HepG2 (cell line): ENCODE data around the gene FAM114A1. TPM values are rescaled to one million over a fixed set of nuclear protein-coding genes. Genes with fewer than 3 reads are reported as not detected.

Experiments used
- AGO1 ChIP-seq: fragments of 200-400 bp; formaldehyde crosslinking; IDR thresholded peaks from 2 replicates; pipeline ENCODE4 v1.6.1; 2017; ENCODE audit warnings: mild to moderate bottlenecking, low read depth, low read length, moderate library complexity; ENCODE audit not compliant: poor library complexity, severe bottlenecking
- ARID2 ChIP-seq: sonication (generic); formaldehyde crosslinking; IDR thresholded peaks from 2 replicates; pipeline ENCODE4 v1.8.1; 2022; ENCODE audit warnings: mild to moderate bottlenecking, missing genetic modification reagents, borderline replicate concordance
- CREB3 ChIP-seq: sonication (generic); formaldehyde crosslinking; IDR thresholded peaks from 2 replicates; pipeline ENCODE4 v1.5.0; 2020; ENCODE audit warnings: missing genetic modification reagents
- FOSL1 ChIP-seq: sonication (generic); formaldehyde crosslinking; IDR thresholded peaks from 2 replicates; pipeline ENCODE4 v1.9.0; 2021; ENCODE audit warnings: missing genetic modification reagents, borderline replicate concordance
- FOXA3 ChIP-seq: IDR thresholded peaks from 2 replicates; pipeline ENCODE4 v1.6.1; 2016; ENCODE audit warnings: missing genetic modification reagents, missing compliant biosample characterization
- NFKB2 ChIP-seq: sonication (generic); formaldehyde crosslinking; IDR thresholded peaks from 2 replicates; pipeline ENCODE4 v1.4.0; 2020; ENCODE audit warnings: missing genetic modification reagents, borderline replicate concordance
- NRL ChIP-seq: sonication (generic); formaldehyde crosslinking; IDR thresholded peaks from 2 replicates; pipeline ENCODE4 v1.5.0; 2020; ENCODE audit warnings: missing genetic modification reagents, mild to moderate bottlenecking, moderate library complexity, borderline replicate concordance
- PAX8 ChIP-seq: sonication (generic); formaldehyde crosslinking; IDR thresholded peaks from 2 replicates; pipeline ENCODE4 v1.8.0; 2022; ENCODE audit warnings: mild to moderate bottlenecking, missing genetic modification reagents, borderline replicate concordance
- PRDM15 ChIP-seq: sonication (generic); formaldehyde crosslinking; IDR thresholded peaks from 2 replicates; pipeline ENCODE4 v1.4.0; 2020; ENCODE audit warnings: missing genetic modification reagents
- SP5 ChIP-seq: IDR thresholded peaks from 2 replicates; pipeline ENCODE4 v1.6.1; 2016; ENCODE audit warnings: low read depth, borderline replicate concordance
- ZBTB1 ChIP-seq: sonication (generic); formaldehyde crosslinking; IDR thresholded peaks from 2 replicates; pipeline ENCODE4 v1.4.0; 2020; ENCODE audit warnings: missing genetic modification reagents, borderline replicate concordance
- ZBTB3 ChIP-seq: sonication (generic); formaldehyde crosslinking; IDR thresholded peaks from 2 replicates; pipeline ENCODE4 v1.4.0; 2020; ENCODE audit warnings: low read depth, mild to moderate bottlenecking, moderate library complexity, missing genetic modification reagents, borderline replicate concordance
- ZBTB44 ChIP-seq: sonication (generic); formaldehyde crosslinking; IDR thresholded peaks from 2 replicates; pipeline ENCODE4 v1.4.0; 2020; ENCODE audit warnings: missing genetic modification reagents
- ZNF180 ChIP-seq: sonication (generic); formaldehyde crosslinking; IDR thresholded peaks from 2 replicates; pipeline ENCODE4 v1.4.0; 2020; ENCODE audit warnings: low read depth, missing genetic modification reagents, borderline replicate concordance
- ZNF670 ChIP-seq: sonication (generic); formaldehyde crosslinking; IDR thresholded peaks from 2 replicates; pipeline ENCODE4 v1.8.0; 2022; ENCODE audit warnings: mild to moderate bottlenecking, missing genetic modification reagents, borderline replicate concordance
- ZNF766 ChIP-seq: sonication (generic); formaldehyde crosslinking; IDR thresholded peaks from 2 replicates; pipeline ENCODE4 v1.5.0; 2020; ENCODE audit warnings: missing genetic modification reagents, borderline replicate concordance
- polyA plus RNA-seq, 8 experiments: library from polyadenylated mRNA; depleted of rRNA in 3 of 8; stranded (reverse) in 7 of 8; unstranded in 1 of 8; fragments of >200 nt; fragmentation: Illumina TruSeq in 4 of 8; extraction: Trizol in 4 of 8; gene quantifications; 2 replicates each; pipeline versions ENCODE4 v1.2.1 to v1.2.3, GENCODE V29; 2011 to 2016; ENCODE audit warnings: low read depth in 4 of 8, missing spikeins in 1 of 8, mixed read lengths in 1 of 8; ENCODE audit not compliant: insufficient read depth in 1 of 8
- total RNA-seq, 5 experiments: library from RNA; depleted of rRNA; stranded (reverse); fragments of >200 nt; fragmentation: Illumina TruSeq; extraction: Trizol; gene quantifications; 2 replicates each; pipeline ENCODE4 v1.2.3, GENCODE V29; 2016; ENCODE audit warnings: low read depth in 1 of 5
- TF ChIP-seq, protein P1 (sequence below): IDR thresholded peaks from 2 replicates; pipeline ENCODE4 v1.6.1; 2016; ENCODE audit warnings: mild to moderate bottlenecking

Gene FAM114A1
- total and polyA plus RNA-seq, 2 of the 13 experiments (the other 11 are each of a cell fraction or from before 2014, with no cell fraction given), result 61.0 to 76.9 TPM

GRCh38 chr4:38868059-38868960 lies 704 bp downstream of the FAM114A1 start (continued):
- TF ChIP-seq ZBTB3 (CRISPR knock-in tag) (no peak), SP5 (0 out of 2 replicates have a peak, but pooled peaks have one; percentile 38), ZBTB1 (CRISPR knock-in tag) (no peak), ZNF180 (CRISPR knock-in tag) (no peak), PAX8 (CRISPR knock-in tag) (peak; percentile 85; the same call in 1 of the 2 replicates), FOSL1 (CRISPR knock-in tag) (no peak), NFKB2 (CRISPR knock-in tag) (0 out of 2 replicates have a peak, but pooled peaks have one; percentile 65), AGO1 (peak; percentile 28), NRL (CRISPR knock-in tag) (no peak; the same call in 1 of the 2 replicates), PRDM15 (no peak), CREB3 (CRISPR knock-in tag) (no peak), FOXA3 (CRISPR knock-in tag) (no peak), ZNF670 (CRISPR knock-in tag) (no peak), ZNF766 (no peak), ZBTB44 (CRISPR knock-in tag) (peak; percentile 38; the same call in 1 of the 2 replicates), ARID2 (CRISPR knock-in tag) (no peak)
- TF ChIP-seq, protein P1, sequence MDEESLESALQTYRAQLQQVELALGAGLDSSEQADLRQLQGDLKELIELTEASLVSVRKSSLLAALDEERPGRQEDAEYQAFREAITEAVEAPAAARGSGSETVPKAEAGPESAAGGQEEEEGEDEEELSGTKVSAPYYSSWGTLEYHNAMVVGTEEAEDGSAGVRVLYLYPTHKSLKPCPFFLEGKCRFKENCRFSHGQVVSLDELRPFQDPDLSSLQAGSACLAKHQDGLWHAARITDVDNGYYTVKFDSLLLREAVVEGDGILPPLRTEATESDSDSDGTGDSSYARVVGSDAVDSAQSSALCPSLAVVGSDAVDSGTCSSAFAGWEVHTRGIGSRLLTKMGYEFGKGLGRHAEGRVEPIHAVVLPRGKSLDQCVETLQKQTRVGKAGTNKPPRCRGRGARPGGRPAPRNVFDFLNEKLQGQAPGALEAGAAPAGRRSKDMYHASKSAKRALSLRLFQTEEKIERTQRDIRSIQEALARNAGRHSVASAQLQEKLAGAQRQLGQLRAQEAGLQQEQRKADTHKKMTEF, result peak; percentile 52; the same call in 1 of the 2 replicates
